DND-41 (cell line): ENCODE results near the gene CXCR2.
"Not testable (repeated sequence)": the region's sequence is repeated elsewhere in the genome, so short reads cannot be mapped to it uniquely, and the experiment has no call there.

ENCODE experiments used
- ATAC-seq: fragments of 200-7000 bp; cut with Tn5 transposase; 3 replicates; pipeline ENCODE4 v1.9.1; 2021; ENCODE audit warnings: low read depth; ENCODE audit not compliant: insufficient read depth
- DNase-seq: peaks from one replicate; pipeline ENCODE4 v3.0.0-alpha.2; 2020
- H2AFZ ChIP-seq: 2 replicates; pipeline ENCODE4 v1.6.0; 2012; ENCODE audit warnings: low read depth, low read length
- H3K27ac ChIP-seq: 2 replicates; pipeline ENCODE4 v1.5.1; 2012; ENCODE audit warnings: low read length, inconsistent platforms
- H3K27me3 ChIP-seq: fragments of 200-600 bp; sonication (generic); 2 replicates; pipeline ENCODE4 v1.6.0; 2012; ENCODE audit warnings: low read length, mild to moderate bottlenecking, inconsistent platforms; ENCODE audit not compliant: insufficient read depth, poor library complexity
- H3K36me3 ChIP-seq: 2 replicates; pipeline ENCODE4 v1.5.1; 2012; ENCODE audit warnings: low read length, inconsistent platforms; ENCODE audit not compliant: insufficient read depth
- H3K4me1 ChIP-seq: 2 replicates; pipeline ENCODE4 v1.5.1; 2012; ENCODE audit warnings: mild to moderate bottlenecking, low read length; ENCODE audit not compliant: insufficient read depth
- H3K4me2 ChIP-seq: 2 replicates; pipeline ENCODE4 v1.6.0; 2012; ENCODE audit warnings: mild to moderate bottlenecking, moderate library complexity, low read length, inconsistent platforms; ENCODE audit not compliant: insufficient read depth
- H3K4me3 ChIP-seq, 2 experiments: fragments of 200-600 bp in 1 of 2; shearing (Covaris generic) in 1 of 2; 2 replicates each; pipeline ENCODE4 v1.5.1; 2012 to 2016; ENCODE audit warnings: inconsistent platforms in 2 of 2, low read length in 2 of 2, mild to moderate bottlenecking in 2 of 2, low read depth in 1 of 2, moderate library complexity in 1 of 2
- H3K79me2 ChIP-seq: 2 replicates; pipeline ENCODE4 v1.6.0; 2012; ENCODE audit warnings: low read length, inconsistent platforms; ENCODE audit not compliant: insufficient read depth
- H3K9ac ChIP-seq: 2 replicates; pipeline ENCODE4 v1.6.0; 2012; ENCODE audit warnings: low read depth, mild to moderate bottlenecking, inconsistent platforms, low read length, moderate library complexity
- H3K9me3 ChIP-seq: 2 replicates; pipeline ENCODE4 v1.5.1; 2012; ENCODE audit warnings: low read length, moderate library complexity, mild to moderate bottlenecking, inconsistent platforms; ENCODE audit not compliant: insufficient read depth, severe bottlenecking
- H4K20me1 ChIP-seq: 2 replicates; pipeline ENCODE4 v1.6.0; 2012; ENCODE audit warnings: low read length; ENCODE audit not compliant: insufficient read depth
- EZH2 ChIP-seq: IDR thresholded peaks from 3 replicates; pipeline ENCODE4 v1.6.1; 2012; ENCODE audit warnings: borderline replicate concordance, low read depth, mild to moderate bottlenecking, moderate library complexity, low read length, inconsistent platforms; ENCODE audit not compliant: severe bottlenecking
- TF ChIP-seq, protein P1 (sequence below): IDR thresholded peaks from 2 replicates; pipeline ENCODE4 v1.5.1; 2012; ENCODE audit warnings: borderline replicate concordance, low read length, moderate library complexity, mild to moderate bottlenecking; ENCODE audit not compliant: poor library complexity, severe bottlenecking; ENCODE audit errors: extremely low read depth

CXCR2 gene

DNA sequence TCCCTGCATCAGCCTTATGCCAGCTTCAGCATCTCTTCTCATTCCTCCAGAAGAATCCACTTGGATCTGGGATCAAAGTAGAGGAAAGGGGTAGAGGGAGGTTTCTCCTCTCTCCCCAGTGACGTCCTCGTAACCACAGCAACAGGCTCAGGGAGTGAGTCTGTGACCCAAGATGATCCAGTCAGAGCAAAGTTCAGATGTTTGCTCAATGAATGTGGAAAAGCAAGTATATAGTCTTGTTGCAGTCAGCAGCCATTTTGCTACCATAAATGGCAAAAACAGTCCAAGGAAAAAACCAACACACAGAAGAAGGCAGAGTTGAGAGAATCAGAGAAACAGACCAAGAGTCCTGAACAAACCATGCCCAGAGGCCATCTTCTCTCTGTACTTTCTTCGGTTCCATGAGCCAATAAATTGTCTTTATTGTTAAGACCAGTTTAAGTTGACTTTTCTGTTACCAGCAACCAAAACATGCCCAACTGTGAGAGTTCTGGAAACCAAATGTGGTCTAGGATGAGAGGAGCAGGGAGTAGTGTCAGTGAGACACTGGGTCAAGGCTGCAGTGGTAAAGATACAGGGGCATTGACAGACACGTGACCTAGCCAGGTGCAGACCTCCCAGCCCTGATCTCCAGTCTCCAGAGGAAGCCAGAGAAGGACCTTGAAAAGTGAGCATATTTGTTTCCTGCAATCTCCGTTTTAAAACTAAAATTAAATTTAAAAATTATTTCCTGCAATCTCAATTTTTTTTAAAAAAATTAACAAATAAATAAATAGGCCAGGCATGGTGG, 44.1 kb downstream of the CXCR2 start:
- Histone ChIP-seq H2AFZ (no peak overlapping the region), H3K36me3 (no peaks in the 10 kb centered on the region), H3K4me1 (no peaks in the 10 kb centered on the region), H3K4me2 (no peak overlapping the region), H4K20me1 (no peaks in the 10 kb centered on the region), H3K4me3 (no peak overlapping the region), H3K27me3 (peaks cover 26% of the 10 kb centered on the region), H3K9me3 (no peaks in the 10 kb centered on the region), H3K27ac (no peak overlapping the region), H3K9ac (no peak overlapping the region), H3K79me2 (no peaks in the 10 kb centered on the region)
- no peak for DNase-seq
- no peak for ATAC-seq
- TF ChIP-seq, protein P1, sequence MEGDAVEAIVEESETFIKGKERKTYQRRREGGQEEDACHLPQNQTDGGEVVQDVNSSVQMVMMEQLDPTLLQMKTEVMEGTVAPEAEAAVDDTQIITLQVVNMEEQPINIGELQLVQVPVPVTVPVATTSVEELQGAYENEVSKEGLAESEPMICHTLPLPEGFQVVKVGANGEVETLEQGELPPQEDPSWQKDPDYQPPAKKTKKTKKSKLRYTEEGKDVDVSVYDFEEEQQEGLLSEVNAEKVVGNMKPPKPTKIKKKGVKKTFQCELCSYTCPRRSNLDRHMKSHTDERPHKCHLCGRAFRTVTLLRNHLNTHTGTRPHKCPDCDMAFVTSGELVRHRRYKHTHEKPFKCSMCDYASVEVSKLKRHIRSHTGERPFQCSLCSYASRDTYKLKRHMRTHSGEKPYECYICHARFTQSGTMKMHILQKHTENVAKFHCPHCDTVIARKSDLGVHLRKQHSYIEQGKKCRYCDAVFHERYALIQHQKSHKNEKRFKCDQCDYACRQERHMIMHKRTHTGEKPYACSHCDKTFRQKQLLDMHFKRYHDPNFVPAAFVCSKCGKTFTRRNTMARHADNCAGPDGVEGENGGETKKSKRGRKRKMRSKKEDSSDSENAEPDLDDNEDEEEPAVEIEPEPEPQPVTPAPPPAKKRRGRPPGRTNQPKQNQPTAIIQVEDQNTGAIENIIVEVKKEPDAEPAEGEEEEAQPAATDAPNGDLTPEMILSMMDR, result no peak

DNA sequence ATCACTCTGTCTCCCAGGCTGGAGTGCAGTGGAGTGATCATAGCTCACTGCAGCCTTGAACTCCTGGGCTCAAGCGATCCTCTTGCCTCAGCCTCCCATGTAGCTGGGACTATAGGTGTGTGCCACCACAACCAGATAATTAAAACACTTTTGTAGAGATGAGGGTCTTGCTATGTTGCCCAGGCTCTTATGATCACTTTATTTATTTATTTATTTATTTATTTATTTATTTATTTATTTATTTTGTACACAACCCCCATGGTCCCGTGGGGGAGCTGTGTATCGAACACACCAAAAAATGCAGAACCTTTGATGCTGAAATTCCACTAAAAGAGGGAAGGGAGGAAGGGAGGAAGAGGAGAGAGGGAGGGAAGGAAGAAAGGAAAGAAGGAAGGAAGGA, 45.9 kb downstream of the CXCR2 start:
- not testable (repeated sequence) for H3K27ac ChIP-seq, H3K4me1 ChIP-seq, ATAC-seq, DNase-seq, H3K36me3 ChIP-seq, H3K4me2 ChIP-seq, H3K9ac ChIP-seq, H2AFZ ChIP-seq, H3K4me3 ChIP-seq, H4K20me1 ChIP-seq, H3K79me2 ChIP-seq, H3K9me3 ChIP-seq
- H3K27me3 ChIP-seq, result peaks cover 19% of the 10 kb centered on the region

DNA sequence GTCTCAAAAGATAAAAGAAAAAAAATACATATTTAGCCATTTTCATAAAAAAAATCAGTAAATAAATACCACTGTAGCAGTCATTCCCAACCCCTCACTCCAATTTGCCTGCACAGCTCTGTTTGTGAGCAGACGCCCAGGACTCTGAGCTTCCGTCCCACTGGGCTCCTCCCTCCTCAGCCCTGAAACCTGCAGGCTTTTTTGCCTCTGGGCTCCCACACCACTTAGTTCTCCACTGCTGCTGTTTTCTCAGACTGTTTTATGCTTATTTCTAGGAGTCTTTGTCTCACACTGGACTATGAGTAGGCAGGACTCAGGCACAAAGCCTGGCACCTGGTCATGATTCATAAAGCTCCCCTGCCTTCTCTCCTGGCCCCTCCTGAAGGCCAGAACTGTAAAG, 47.0 kb downstream of the CXCR2 start:
- DNase-seq, result no peak
- Histone ChIP-seq H3K79me2 (no peaks in the 10 kb centered on the region), H3K4me2 (no peak overlapping the region), H3K9me3 (no peaks in the 10 kb centered on the region), H3K36me3 (no peaks in the 10 kb centered on the region), H3K9ac (no peak overlapping the region), H3K4me3 (no peak overlapping the region), H2AFZ (no peak overlapping the region), H4K20me1 (no peaks in the 10 kb centered on the region), H3K4me1 (no peaks in the 10 kb centered on the region), H3K27ac (no peak overlapping the region), H3K27me3 (peaks cover 15% of the 10 kb centered on the region)
- TF ChIP-seq, protein P1, result no peak
- TF ChIP-seq EZH2, result no peak
- no peak for ATAC-seq

DNA sequence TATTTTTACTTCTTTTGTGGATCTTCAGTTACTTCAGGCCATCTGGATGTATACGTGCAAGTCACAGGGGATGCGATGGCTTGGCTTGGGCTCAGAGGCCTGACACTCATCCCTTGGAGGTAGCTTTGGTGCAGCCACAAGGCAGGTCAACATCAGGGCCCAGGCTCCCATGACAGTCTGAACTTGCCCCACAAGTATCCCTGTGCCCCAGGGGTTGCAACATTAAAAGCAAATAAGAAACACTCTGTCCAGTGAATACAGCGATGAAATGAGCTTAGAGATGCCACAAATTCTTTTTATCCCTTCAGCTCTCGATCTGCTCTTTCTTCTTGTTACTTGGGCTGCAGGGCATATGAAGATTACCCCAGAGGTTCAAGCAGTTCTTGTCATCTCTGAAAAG, 54.0 kb downstream of the CXCR2 start:
- no peak overlapping the region for H3K9ac ChIP-seq
- no peaks in the 10 kb centered on the region for H3K79me2 ChIP-seq
- ATAC-seq (no peak), DNase-seq (no peak)
- H3K27me3 ChIP-seq, result peaks cover 9% of the 10 kb centered on the region
- H2AFZ ChIP-seq, result no peak overlapping the region
- H3K4me3 ChIP-seq, result no peak overlapping the region
- H4K20me1 ChIP-seq, result no peaks in the 10 kb centered on the region
- no peaks in the 10 kb centered on the region for H3K9me3 ChIP-seq
- TF ChIP-seq, protein P1, result no peak
- no peak for TF ChIP-seq EZH2
- H3K27ac ChIP-seq, result no peak overlapping the region
- no peaks in the 10 kb centered on the region for H3K4me1 ChIP-seq
- H3K4me2 ChIP-seq, result no peak overlapping the region
- no peaks in the 10 kb centered on the region for H3K36me3 ChIP-seq
